AG04450 (cell line): Measurements from ENCODE around the gene EBF3. TPM values are rescaled to one million over a fixed set of nuclear protein-coding genes. Genes with fewer than 3 reads are reported as not detected.

Experiments
- CTCF ChIA-PET: fragments of 300-600, 350-600 bp; formaldehyde crosslinking; extraction: SDS; loops from one replicate; lab custom pipeline; 2022; ENCODE audit warnings: antibody characterized with exemption, inconsistent platforms; lab: Charles Lee
- POLR2A ChIA-PET: fragments of 350-600 bp; formaldehyde crosslinking; extraction: SDS; loops from one replicate; lab custom pipeline; 2021; ENCODE audit warnings: antibody characterized with exemption, inconsistent platforms; lab: Yijun Ruan, JAX
- DNase-seq: peaks from one replicate; pipeline ENCODE4 v3.0.0-alpha.2; 2011; ENCODE audit warnings: low read depth, low spot score
- H3K27ac ChIP-seq: one replicate; pipeline ENCODE4 v1.5.1; 2012; ENCODE audit warnings: low read depth, low read length, control low read depth
- H3K27me3 ChIP-seq: one replicate; pipeline ENCODE4 v1.6.0; 2012; ENCODE audit warnings: low read length; ENCODE audit not compliant: control insufficient read depth, insufficient read depth
- H3K4me3 ChIP-seq: 2 replicates; pipeline ENCODE4 v1.5.1; 2011; ENCODE audit warnings: mild to moderate bottlenecking, low read depth, low read length, control low read depth
- H3K9me3 ChIP-seq: 2 replicates; pipeline ENCODE4 v1.5.1; 2012; ENCODE audit warnings: low read length; ENCODE audit not compliant: control insufficient read depth, insufficient read depth
- polyA plus RNA-seq: library from polyadenylated mRNA; depleted of rRNA; stranded (reverse); fragments of >200 nt; gene quantifications from 2 replicates; pipeline ENCODE4 v1.2.3, GENCODE V29; 2011
- TF ChIP-seq, protein P1 (sequence below): IDR thresholded peaks from 2 replicates; pipeline ENCODE4 v1.5.1; 2011; ENCODE audit warnings: low read depth, low read length, control low read depth, inconsistent platforms

The EBF3 gene
- polyA plus RNA-seq, 1 experiment, result 0.01 TPM

DNA sequence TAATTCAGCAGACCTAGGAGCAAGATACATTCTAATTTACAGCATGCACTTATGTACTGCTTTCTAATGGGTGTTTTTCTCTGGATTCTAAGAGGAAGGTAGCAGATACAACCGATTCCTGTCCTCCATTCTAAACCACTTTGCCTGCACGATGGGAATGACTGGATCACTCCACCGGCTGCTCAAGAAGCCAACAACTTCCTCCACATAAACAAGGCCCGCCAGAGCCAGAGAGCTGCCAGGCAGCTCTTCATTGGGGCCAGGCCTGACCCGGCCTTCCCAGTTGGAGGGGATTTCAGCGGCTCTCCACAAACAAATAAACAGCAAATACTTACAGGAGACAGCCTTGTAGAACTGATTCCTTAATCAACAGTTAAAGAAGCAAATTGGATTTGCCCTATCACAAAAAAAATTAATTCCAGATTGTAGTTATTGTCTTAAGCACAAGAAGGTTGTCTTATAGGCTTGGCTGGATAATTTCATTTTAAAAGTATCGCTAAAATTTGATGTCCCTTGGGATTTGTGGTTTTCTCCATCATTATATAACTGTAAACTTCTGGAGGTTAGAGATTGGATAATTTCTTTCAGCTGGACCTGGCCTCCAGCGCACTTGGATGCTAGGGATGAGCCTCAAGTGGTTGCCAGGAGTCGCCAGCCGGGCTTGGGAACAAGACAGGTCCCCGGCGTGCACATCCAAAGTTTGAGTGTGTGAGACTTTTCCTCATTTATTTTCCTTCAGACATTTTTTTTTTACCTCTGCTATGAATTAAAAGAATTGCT is 20.9 kb downstream of the EBF3 start:
- Histone ChIP-seq H3K4me3 (no peak overlapping the region), H3K27ac (no peak overlapping the region), H3K9me3 (no peaks in the 10 kb centered on the region; the same call in 1 of the 2 replicates), H3K27me3 (no peaks in the 10 kb centered on the region)
- TF ChIP-seq, protein P1, sequence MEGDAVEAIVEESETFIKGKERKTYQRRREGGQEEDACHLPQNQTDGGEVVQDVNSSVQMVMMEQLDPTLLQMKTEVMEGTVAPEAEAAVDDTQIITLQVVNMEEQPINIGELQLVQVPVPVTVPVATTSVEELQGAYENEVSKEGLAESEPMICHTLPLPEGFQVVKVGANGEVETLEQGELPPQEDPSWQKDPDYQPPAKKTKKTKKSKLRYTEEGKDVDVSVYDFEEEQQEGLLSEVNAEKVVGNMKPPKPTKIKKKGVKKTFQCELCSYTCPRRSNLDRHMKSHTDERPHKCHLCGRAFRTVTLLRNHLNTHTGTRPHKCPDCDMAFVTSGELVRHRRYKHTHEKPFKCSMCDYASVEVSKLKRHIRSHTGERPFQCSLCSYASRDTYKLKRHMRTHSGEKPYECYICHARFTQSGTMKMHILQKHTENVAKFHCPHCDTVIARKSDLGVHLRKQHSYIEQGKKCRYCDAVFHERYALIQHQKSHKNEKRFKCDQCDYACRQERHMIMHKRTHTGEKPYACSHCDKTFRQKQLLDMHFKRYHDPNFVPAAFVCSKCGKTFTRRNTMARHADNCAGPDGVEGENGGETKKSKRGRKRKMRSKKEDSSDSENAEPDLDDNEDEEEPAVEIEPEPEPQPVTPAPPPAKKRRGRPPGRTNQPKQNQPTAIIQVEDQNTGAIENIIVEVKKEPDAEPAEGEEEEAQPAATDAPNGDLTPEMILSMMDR, result no peak
- DNase-seq, result no peak
- ChIA-PET POLR2A (no interaction called here), CTCF (no interaction called here)

DNA sequence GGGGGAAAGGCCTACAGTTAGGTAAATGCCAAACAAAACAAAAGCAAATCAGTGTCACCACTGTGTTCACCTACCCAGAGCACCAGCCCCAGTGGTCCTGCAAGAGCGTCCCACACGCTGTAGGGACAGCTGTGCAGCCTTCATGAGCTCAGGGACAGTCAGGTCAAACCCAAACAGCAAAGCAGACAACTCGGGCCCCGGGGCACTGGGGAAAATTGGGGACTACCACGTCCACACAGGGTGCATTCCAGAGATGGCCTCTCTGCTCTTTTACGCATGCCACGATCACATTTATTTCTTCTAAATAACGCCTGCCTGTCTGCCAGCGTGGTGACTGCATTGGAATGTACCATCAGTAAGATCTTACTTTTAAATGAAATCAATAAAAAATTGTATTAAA is 21.7 kb downstream of the EBF3 start:
- POLR2A ChIA-PET, result no interaction called here
- TF ChIP-seq, protein P1, result no peak
- Histone ChIP-seq H3K4me3 (no peak overlapping the region), H3K27ac (no peak overlapping the region), H3K27me3 (no peaks in the 10 kb centered on the region), H3K9me3 (no peaks in the 10 kb centered on the region; the same call in 1 of the 2 replicates)
- CTCF ChIA-PET, result no interaction called here
- no peak for DNase-seq

DNA sequence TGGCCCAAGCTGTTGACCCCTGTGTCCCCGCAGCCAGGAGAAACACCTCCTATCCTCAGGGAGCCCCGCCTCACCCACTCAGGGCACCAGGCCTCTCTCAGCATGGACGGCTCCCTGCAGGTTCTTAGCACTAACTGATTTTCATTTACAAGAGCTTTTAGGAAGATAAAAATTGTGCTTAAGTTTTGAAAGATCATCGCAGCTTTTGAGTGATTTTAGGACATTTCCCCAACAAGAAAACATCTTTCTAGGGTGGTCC is 22.1 kb downstream of the EBF3 start:
- ChIA-PET CTCF (no interaction called here), POLR2A (no interaction called here)
- no peak overlapping the region for H3K4me3 ChIP-seq

DNA sequence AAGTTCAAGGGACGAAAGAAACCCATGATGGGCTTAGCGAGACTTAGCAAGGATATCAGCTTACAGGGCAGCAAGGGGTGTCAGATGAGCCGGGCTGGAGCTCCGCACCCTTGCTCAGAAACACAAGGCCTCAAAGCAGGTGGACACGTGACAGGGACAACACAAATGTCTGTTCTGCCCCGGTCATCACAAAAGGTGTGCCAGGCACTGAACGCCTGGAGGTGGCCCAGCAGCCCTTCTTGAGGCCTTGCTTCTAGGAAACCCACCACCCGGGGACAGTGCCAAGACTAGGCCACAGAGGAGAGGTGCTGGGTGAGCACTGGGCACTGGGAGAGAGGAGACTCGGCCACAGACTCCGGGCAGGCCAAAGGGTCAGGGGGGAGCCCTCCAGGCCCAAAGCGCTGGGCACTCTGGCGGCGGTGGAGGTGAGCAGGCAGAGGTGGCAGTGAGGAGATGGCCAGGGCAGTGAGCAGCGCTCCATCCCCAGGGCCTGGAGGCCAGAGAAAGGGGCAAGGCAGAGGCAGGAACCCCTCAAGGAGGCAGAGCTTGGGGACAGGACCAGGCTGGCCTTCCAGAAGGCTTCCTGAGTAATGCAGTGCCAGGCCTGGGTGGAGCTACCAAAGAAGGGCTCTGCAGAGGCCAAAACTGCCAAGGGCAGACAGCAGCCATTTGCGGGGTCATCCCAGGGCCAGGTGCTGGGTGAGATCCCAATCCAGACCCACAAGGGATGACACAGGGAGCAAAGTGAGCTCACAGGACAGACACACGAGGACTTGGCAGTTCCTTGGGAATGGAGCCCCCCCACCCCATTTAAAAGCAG is 22.7 kb downstream of the EBF3 start:
- Histone ChIP-seq H3K4me3 (no peak overlapping the region), H3K27ac (no peak overlapping the region), H3K27me3 (no peaks in the 10 kb centered on the region), H3K9me3 (peaks cover 2% of the 10 kb centered on the region; the same call in 1 of the 2 replicates)
- CTCF ChIA-PET, result no interaction called here
- TF ChIP-seq, protein P1, result no peak
- POLR2A ChIA-PET, result no interaction called here
- no peak for DNase-seq

More for the DNA sequence above, 22.1 kb downstream of the EBF3 start:
- TF ChIP-seq, protein P1, result no peak
- Histone ChIP-seq H3K27ac (no peak overlapping the region), H3K9me3 (no peaks in the 10 kb centered on the region; the same call in 1 of the 2 replicates), H3K27me3 (no peaks in the 10 kb centered on the region)
- DNase-seq, result no peak
